ELF-1 (cell line): Measurements from ENCODE around the gene OR11H7.
"Not testable (repeated sequence)": the region's sequence is repeated elsewhere in the genome, so short reads cannot be mapped to it uniquely, and the experiment has no call there.

Source experiments
- DNase-seq: peaks from one replicate; pipeline ENCODE4 v3.0.0-alpha.2; 2016; ENCODE audit warnings: low read depth, low spot score

Gene OR11H7

DNA sequence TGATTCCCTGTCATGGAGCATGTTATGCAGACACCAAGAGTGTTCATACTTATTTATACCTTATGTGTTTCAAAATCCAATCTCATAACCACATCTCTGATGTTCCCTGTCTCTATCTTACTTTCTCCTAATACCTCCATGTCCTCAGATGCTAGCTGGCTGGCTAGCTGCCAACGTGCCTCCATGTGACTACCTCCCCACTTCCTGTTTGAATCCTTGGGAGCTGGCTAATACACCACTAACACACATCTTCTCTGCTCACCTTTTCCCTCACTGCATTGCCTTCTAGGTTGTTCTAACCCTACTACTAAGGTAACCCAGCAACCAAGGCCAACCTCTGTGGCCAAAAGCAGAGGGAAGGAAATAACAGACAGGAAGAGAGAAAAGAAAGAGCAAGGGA is 49.6 kb downstream of the OR11H7 start:
- DNase-seq = no peak

- not testable (repeated sequence) for DNase-seq
Measured at GRCh38 chr14:20280265-20280664, 51.5 kb downstream of the OR11H7 start.
